MM.1S (cell line): Measurements from ENCODE around the gene DNAJB4.

Experiments
- CTCF ChIP-seq: fragments of 300-600 bp; sonication (generic); IDR thresholded peaks from 2 replicates; pipeline ENCODE4 v1.5.1; 2016; ENCODE audit warnings: antibody characterized with exemption, low read length, mixed read lengths
- EZH2 ChIP-seq: fragments of 300-600 bp; sonication (generic); optimal IDR thresholded peaks from 2 replicates; pipeline ENCODE3; 2017; ENCODE audit warnings: low read depth, mild to moderate bottlenecking, antibody characterized with exemption, low read length, mixed read lengths
- EZH2phosphoT487 ChIP-seq: fragments of 300-600 bp; sonication (generic); IDR thresholded peaks from 2 replicates; pipeline ENCODE4 v1.6.1; 2018; ENCODE audit warnings: antibody characterized with exemption, low read length

GRCh38 chr1:78054559-78054958, 49.8 kb downstream of the DNAJB4 start:
- TF ChIP-seq CTCF (no peak), EZH2 (no peak), EZH2phosphoT487 (no peak)
